ENCODE results near the gene KLHL25.
"Not testable (repeated sequence)": the region's sequence is repeated elsewhere in the genome, so short reads cannot be mapped to it uniquely, and the experiment has no call there.

The KLHL25 gene

DNA sequence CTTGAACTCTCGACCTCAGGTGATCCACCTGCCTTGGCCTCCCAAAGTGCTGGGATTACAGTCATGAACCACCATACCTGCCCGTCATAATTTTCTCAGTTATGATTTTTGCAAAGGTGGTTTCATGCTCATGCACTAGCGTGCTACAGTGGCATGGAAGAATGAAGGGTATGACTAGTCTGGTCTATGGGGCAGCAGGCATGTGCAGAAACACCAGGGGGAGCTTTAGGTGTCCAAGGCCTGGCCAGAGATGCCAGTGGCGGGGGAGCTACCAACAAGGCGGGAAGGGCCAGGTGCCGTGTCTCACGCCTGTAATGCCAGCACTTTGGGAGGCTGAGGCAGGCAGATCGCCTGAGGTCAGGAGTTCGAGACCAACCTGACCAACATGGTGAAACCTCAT is 7.9 kb upstream of the KLHL25 start:
- not testable (repeated sequence) for DNase-seq

DNA sequence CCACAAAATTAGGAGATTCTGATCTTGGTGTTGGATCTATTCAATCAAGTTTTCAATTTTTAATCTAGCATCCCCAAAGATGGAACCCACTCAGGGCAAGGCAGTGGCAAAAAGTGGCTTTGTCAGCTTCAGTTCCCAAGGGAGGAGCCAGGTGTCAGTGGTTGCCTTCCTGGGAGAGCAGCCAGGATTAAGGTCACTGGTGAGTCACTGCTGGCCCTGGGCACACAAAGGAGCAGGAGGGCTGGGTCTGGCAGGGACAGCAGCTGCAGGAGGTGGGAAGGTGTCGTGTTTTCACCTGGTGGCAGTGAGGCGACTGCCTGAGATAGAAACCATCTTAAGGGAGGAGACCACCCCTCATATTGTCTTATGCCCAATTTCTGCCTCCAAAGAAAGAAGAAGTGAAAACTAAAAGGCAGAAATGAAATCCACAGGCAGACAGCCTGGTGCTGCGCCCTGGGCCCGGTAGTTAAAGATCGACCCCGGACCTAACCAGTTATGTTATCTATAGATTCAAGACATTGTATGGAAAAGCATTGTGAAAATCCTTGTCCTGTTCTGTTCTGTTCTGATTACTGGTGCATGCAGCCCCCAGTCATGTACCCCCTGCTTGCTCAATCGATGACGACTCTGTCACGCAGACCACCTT is 5.9 kb upstream of the KLHL25 start:
- DNase-seq = peak; percentile 56

DNA sequence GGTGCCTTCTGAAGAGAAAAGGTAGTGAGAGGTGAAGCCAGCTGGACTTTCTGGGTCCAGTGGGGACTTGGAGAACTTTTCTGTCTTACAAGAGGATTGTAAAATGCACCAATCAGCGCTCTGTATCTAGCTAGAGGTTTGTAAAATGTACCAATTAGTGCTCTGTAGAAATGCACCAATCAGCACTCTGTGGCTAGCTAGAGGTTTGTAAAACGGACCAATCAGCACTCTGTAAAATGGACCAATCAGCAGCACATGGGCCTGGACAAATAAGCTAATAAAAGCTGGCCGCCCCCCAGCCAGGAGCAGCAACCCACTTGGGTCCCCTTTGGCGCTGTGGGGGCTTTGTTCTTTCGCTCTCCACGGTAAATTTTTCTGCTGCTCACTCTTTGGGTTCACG is 1.6 kb upstream of the KLHL25 start:
- DNase-seq = not testable (repeated sequence)

DNA sequence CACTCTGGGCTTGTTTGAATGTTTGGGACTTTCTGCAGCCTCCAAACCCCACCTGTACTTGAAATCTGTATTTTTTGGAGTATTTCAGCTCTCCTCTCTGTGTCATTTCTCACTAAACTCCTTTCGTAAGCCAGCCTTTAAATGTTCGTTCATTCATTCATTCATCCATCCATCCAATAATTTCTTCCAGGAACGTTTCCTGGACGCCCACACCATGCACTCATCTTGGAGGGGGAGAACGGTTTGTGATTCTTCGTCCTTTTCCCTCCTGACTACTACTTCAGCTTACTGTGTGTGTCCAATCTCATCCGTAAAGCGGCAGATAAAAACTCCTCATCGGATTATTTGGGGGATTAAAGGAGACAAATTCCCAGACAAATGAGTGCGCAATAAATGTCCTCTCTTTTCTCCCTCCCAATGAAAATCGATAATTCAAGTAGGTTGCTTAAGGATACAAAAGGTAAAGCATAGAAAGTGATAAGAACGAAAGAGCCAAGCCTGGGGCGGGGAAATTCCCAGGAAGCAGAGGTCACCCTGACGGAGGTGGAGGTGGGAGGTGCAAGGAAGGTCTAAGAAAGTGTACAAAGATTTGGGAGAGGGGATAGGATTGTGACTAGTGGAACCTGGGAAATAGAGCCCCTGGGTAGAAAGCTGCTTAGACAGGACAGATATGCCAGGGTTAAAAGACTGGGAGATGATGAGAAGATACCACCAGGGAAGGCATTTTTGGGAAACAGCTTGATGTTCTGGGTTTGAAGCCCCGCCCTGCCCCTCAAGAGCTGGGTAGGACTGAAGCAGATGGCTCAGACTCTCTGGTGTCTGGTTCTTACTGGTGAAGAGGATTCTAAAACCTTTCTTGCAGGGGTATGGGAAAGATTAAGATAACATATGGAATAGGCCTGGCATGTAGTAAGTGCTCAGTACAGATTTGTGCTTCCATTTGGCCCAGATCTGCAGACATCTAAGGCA is 896 bp upstream of the KLHL25 start:
- DNase-seq = no peak

DNA sequence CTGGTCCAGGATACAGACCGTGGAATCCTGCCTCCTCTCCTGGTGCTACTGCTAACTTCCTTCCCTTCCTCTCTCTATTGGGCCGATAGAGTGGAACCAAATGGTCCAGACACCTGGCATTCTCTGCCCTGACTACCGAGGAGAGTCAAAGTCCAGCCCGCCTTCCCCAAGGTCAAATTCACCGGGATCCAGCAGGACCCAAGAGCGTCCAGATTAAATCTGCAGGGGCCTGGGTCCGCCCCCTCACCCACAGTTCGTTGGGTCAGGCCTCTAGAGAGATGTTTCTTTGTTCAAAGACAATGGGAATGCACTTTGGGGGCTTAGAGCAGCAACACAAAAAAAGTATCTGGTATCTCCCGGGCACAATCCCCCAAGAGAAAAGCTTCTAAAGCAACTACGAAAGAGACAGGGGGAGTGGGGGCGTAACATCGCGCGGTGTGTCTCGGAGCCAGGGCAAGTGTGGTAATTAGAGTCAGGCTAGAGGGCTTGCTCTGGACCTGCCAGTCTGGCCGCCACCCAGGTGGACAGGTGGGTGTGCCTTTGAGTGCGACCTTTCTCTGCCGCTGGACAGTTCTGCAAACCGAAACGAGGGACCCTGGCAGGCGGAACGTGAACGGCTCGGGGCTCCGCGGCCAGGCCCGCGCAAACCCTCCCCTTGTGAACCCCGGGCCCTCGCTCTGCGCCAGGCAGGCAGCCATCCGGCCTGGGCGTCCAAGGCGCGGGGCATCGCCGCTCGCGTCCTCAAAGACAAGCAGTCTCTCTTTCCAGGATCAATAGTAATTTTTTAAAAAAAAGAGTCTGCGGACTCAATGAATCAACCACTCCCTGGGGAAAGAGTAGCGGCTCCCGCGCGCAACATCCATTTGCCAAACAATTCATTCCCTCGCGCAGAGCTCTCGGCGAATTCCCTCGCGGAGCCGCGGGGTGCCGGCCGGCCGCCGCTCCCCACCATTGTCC is 806 bp downstream of the KLHL25 start:
- DNase-seq = no peak

DNA sequence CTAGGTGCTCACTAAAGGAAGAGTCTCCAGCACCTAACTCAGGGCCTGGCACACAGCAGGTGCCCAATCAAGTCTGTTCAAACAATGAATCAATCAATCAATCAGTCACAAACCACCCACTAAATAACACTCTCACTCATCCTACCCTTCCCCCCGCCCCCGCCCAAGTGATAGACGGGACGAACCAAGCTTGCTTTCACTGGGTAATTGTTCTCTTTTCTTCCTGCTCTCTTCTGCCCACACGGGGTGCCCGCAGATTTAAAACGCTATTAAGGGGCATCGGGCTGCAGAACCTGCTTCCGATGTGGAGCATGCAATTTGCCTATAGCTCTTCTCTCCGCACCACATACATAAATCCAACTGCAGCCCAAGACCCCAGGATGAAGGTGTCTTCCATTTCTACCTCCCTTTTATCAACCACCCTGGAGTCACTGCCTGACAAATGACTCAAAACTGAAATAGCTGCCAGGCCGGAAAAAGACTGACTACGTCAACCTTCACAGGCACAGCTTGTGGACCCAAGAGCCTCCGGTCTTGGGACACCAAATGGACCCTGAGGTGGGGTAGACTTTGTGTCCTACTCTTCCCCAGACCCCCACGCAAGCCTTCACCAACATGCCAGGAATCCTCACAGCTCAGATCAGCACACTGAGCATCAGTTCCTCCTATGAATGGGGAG is 1.7 kb downstream of the KLHL25 start:
- no peak for DNase-seq

DNA sequence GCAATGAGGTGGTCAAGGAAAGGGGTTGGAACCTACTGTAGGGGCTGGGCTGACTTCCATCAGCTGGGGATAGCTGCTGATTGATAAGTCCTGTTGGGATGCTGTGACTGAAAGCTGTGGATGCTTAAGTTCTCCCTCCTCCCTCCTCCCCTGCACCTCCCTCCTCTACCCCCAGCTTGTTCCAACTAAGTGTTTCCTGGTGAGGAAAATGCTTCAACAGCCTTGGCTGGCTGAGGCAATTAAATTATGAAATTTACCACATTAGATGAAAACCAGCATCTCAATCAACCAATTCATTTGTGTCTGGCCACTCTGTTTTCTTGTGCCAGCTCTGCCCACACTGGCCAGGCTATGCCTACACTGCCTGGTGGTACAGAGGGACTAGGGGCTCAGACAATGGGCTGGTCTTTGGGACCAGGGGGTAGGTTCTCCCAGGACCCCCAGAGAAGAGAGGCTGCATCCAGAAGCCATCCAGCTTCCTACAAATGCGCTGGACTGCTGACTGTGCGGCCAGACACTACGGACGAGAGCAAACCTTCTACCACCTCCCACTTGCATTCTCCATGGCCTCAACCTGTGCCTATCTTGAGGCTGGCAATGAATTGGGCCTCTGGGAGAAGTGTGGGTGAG is 2.5 kb downstream of the KLHL25 start:
- DNase-seq = no peak

DNA sequence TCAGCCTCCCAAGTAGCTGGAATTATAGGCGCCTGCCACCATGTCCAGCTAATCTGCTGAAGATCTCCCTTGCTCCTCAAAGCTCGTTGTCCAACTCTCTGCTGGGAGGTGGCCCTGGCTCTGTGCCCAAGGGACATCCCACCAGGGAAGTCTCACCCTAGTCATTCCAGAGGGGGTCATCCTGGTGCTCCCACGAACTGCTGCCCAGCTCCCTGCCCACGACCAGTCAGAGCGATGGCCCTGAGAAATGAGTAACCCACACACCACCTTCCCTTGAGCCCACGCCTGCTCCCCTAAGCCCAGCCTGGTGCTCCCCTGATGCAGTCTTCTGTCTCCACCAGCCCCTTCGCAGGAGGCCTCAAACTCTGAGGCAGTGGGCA is 5.2 kb downstream of the KLHL25 start:
- no peak for DNase-seq

DNA sequence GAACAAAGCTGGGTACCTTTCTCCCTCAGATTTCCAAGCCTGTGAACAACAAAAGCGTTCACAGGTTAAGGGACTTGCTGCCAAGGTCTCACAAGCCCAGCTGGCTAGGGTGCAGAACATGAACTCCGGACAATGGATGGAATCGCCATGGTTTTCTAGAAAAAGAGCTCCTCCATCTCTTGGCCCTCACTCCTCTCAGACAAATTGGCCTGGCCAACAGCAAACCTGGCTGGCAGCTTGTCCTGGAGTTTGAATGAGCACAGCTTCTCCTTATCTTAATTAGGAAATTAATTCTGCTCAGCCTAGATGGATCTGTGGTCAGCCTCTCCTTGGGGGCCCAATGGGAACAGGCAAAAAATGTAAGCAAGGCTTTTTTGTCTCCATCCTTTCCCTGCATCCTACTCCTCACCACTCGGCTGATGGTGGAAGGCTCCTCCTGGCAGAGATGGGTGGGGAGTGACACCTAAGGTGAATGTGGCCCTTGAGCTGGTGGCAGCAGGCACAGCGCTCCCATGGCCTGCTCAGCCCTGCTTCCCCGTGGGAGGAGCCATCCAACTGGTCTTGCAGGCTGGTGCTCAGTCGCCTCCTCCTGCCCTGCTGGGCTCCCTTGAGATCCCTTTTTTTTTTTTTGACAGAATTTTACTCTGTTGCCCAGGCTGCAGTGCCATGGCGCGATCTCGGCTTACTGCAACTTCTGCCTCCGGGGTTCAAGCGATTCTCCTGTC is 5.8 kb downstream of the KLHL25 start:
- no peak for DNase-seq

DNA sequence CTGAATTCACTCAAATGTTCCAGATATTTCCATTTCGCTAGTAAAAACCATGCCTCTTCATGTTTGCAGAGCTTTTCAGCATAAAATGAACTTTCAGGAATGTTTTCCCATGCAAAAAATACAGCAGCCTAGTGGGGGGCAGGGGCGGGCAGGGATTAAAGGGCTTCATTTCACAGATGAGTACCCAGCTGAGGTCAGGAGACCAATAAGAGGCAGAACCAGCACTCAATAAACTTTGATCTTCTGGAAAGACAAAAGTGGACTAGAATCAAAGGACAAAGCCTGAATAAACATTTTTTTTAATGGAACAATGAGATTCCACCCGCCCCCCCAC is 8.0 kb downstream of the KLHL25 start:
- no peak for DNase-seq

DNA sequence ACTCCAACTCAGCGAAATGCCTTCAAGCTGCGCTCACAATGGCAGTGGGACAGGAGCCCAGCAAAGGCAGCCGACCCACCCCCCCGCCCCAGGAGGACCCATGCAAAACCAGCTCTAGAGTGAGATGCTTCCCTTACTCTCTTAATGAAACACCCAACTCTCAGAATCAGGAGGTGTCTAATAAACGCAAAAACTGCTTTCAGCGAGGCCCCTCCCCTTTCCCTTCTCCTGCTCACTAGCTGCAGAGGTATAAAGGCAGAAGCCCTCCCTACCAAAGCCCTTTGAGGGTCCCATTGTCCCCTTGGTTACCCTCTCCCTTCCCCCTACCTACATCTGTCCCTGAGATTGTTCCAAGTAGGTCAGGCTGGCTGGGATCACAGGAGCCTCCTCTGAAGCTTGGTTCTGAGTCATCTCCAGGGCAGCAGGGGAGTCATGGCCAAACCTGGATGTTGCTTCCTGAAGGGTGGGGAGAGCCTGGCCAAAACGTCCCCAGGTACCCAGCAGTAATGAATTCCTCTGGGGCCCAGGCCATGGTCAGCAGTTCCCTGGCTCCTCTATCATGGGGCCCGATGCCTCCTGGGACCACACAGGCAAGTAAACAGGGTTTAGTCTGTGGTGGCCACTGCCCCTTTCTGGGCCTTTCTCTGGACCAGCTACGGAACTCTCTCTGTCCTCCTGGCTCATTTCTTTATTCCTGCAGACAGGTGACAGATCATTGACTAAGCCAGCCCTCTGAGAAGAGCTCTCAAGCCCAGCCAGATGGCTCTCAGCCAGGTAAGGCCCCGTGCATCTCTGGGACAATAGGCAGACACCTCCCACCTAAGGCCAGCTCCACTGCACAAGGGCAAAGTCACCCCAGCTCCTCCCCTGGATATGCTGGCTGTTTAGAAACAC is 8.6 kb downstream of the KLHL25 start:
- DNase-seq = no peak

DNA sequence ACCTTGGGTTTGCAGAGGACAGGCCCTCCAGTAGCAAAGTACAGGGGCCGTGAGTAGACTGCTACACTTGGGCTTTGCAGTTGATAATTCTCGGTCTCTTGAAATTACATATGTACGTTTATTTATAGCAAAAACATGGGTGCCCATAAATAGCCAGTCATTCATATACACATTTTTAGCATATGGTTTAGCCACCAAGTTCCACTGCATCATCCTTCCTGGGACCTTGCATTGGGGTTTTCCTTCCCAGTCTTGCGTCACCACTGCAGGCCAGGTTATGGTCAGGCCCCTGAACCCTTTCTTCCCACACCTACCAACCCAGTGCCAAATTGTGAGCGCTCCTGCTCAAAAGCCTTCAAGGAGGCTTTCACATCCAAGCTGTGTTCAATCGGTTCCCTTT is 12.7 kb downstream of the KLHL25 start:
- DNase-seq = no peak

DNA sequence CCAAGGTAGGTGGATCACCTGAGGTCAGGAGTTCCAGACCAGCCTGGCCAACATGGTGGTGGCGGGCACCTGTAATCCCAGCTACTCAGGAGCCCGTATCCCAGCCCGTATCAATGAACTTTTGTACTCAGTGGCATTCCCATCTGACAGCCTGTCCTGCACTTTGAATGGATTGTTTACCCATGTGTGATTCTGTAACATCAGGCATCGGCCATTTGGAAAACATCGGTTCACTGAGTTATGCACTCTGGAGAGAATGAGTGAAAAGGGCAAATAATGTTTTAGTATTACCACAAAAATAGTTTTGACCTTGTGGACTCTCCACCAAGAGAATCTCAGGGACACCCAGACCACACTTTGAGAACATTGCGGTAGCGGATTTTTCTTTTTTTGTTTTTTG is 13.6 kb downstream of the KLHL25 start:
- no peak for DNase-seq

DNA sequence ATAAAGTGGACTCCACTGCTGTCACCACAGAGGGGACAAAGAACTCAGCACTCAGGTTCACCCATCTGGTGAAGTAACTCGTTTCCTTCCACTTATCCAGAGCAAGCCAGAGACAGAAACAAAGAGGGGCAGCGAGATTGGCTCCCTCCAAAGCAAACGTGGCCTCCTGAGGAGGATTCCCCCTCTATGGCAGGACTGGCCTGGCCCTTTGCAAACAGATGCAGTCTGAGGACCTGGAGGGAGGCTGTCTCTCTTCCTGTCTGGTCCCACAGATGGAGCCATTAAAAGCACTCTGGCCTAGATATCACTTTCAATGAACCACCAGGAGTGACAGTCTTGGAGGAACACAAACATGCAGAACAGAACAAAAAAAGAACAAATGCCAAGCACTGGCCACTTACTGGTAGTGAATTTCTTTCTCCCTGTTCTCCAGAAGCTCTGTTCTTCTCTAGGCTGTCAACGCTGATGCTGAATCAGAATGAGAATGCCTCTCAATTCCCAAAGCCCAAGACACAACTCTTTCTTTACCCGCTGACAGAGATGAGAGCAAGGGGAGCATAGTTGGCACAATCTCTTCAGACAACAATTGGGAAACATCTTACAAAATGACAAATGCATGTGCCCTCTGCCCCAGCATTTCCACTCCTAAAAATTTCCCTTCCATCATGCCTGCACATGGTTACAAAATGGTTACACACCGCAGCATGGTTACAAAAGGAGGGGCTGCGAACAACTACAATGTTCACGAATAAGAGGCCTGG is 14.3 kb downstream of the KLHL25 start:
- no peak for DNase-seq

DNA sequence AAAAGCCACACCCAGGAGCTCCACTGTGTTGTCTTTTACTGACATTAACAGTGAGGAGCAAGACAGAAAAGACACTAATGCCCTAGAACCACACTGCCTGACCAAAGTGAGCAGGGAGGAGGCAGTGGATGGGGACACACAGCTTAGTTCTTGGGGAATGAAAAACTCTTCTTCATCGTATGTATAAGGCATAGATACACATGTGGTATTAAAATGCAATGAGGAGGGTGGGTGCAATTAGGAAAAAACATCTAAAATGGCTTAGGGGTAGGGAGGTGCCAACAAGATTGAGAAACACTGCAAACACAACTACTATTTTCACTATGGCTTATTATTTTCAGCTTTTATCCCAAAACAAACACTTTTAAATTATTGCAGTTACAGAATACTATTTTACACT is 15.5 kb downstream of the KLHL25 start:
- no peak for DNase-seq

DNA sequence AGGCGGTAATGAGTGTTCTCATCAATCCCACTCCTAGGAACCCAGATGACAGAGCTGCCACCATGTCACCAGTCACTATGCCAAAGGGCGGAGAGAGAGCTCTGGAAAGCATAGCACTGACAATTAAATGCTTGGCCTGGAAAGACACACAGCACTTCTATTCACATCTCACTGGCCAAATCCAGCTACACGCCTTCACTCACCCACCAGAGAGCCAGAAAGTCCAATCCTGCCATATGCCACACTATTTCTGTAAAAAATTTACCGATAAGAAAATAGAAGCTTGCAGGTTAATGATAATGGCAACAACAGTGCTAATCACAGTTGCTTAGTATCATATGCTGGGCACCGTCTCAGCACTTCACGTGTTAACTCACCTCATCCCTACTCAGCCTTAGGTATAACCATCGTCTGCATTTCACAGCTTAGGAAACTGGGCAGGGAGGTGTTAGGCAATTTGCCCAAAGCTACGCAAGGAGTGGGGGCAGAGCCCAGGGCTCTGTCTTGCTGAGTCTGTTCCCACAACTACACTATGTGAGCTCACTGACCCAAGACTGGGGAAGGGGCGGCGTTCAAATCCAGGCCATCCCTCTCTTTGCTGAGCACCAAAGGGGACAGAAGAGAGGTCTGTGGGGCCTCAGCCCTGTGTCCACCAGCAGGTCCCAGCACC is 16.5 kb downstream of the KLHL25 start:
- DNase-seq = peak; percentile 41

DNA sequence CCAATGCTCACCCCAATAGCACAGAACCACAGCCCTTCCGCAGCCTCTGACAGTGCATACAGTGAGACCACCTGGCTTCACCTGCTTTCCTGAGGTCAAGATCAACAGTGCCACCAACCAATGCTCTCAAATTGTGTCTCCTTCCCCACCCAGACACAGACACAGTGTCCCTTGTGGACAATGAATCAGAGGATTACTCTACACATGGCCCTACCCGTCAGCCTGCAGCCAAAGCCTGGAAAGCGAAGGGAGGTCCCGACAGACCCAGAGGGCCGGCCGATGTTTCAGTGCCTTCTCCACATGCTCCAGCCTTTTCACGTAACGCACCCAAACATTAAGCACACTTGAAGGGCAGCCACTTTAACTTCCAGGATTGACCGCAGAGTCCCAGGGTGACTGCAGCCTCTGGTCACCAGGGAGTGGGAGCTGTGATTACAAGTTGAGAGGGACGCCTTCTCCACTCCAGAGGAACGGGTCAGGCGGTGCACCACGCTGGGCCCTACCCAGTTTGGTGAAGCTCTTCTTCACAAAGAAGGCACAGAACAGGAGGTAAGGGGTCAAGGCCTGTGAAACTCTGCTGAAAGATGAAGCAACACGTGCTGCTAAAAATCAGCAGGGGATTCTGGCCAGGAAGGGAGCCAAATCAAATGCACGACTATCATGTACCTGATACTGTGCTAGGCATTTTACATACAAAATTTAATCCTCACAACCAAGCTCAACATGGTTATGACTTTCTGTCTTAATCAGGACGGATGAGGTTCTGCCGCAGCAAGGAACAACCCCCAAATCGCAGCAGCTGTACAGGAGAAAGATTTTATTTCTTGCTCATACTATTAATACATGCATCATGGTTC is 17.2 kb downstream of the KLHL25 start:
- DNase-seq = no peak

DNA sequence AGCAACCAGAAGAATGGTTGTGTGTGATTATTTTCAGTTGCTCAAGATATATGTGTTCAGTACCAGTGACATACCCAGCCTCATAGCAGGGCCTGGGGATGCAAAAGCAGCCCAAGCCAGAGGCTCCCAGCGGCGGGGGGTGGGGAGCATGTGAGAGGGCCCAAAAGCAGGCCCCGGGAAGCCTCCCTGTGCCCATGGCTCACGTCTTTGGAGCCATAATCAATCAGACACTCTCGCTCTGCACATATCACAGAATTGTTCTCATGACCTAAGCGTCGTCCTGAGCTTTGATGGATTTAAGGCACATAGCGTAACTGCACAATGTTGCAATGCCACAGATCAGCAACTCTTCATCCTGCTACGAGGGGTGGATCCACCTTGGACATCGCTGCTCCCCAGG is 20.8 kb downstream of the KLHL25 start:
- DNase-seq = no peak

All from NCI-H1694 (cell line).